Measurements from ENCODE around the gene HCFC1. TPM values are rescaled to one million over a fixed set of nuclear protein-coding genes. Genes with fewer than 3 reads are reported as not detected.

HCFC1 gene
- total and polyA plus RNA-seq, 9 of the 15 experiments (the other 6 are each of a cell fraction or from before 2014, with no cell fraction given) = 2.8 to 133 (median 17.1) TPM

DNA sequence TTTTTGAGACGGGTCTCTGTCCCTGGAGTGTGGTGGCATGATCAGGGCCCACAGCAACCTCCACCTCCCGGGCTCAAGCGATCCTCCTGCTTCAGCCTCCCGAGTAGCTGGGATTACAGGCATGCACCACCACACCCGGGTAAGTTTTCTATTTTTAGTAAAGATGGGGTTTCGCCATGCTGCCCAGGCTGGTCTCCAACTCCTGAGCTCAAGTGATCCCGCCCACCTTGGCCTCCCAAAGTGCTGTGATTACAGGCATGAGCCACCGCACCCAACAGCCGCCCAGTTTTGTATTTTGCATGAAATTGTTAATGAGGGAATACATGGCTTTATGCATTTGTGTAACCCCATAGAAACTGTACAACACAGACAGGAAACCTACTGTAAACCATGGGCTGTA is 42.8 kb downstream of the HCFC1 start (continued):
- TF ChIP-seq, protein P1, sequence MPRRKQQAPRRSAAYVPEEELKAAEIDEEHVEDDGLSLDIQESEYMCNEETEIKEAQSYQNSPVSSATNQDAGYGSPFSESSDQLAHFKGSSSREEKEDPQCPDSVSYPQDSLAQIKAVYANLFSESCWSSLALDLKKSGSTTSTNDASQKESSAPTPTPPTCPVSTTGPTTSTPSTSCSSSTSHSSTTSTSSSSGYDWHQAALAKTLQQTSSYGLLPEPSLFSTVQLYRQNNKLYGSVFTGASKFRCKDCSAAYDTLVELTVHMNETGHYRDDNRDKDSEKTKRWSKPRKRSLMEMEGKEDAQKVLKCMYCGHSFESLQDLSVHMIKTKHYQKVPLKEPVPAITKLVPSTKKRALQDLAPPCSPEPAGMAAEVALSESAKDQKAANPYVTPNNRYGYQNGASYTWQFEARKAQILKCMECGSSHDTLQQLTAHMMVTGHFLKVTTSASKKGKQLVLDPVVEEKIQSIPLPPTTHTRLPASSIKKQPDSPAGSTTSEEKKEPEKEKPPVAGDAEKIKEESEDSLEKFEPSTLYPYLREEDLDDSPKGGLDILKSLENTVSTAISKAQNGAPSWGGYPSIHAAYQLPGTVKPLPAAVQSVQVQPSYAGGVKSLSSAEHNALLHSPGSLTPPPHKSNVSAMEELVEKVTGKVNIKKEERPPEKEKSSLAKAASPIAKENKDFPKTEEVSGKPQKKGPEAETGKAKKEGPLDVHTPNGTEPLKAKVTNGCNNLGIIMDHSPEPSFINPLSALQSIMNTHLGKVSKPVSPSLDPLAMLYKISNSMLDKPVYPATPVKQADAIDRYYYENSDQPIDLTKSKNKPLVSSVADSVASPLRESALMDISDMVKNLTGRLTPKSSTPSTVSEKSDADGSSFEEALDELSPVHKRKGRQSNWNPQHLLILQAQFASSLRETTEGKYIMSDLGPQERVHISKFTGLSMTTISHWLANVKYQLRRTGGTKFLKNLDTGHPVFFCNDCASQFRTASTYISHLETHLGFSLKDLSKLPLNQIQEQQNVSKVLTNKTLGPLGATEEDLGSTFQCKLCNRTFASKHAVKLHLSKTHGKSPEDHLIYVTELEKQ (CRISPR knock-in tag; IDR thresholded peaks at IDR 0.05) = no peak
- TF ChIP-seq, protein P2, sequence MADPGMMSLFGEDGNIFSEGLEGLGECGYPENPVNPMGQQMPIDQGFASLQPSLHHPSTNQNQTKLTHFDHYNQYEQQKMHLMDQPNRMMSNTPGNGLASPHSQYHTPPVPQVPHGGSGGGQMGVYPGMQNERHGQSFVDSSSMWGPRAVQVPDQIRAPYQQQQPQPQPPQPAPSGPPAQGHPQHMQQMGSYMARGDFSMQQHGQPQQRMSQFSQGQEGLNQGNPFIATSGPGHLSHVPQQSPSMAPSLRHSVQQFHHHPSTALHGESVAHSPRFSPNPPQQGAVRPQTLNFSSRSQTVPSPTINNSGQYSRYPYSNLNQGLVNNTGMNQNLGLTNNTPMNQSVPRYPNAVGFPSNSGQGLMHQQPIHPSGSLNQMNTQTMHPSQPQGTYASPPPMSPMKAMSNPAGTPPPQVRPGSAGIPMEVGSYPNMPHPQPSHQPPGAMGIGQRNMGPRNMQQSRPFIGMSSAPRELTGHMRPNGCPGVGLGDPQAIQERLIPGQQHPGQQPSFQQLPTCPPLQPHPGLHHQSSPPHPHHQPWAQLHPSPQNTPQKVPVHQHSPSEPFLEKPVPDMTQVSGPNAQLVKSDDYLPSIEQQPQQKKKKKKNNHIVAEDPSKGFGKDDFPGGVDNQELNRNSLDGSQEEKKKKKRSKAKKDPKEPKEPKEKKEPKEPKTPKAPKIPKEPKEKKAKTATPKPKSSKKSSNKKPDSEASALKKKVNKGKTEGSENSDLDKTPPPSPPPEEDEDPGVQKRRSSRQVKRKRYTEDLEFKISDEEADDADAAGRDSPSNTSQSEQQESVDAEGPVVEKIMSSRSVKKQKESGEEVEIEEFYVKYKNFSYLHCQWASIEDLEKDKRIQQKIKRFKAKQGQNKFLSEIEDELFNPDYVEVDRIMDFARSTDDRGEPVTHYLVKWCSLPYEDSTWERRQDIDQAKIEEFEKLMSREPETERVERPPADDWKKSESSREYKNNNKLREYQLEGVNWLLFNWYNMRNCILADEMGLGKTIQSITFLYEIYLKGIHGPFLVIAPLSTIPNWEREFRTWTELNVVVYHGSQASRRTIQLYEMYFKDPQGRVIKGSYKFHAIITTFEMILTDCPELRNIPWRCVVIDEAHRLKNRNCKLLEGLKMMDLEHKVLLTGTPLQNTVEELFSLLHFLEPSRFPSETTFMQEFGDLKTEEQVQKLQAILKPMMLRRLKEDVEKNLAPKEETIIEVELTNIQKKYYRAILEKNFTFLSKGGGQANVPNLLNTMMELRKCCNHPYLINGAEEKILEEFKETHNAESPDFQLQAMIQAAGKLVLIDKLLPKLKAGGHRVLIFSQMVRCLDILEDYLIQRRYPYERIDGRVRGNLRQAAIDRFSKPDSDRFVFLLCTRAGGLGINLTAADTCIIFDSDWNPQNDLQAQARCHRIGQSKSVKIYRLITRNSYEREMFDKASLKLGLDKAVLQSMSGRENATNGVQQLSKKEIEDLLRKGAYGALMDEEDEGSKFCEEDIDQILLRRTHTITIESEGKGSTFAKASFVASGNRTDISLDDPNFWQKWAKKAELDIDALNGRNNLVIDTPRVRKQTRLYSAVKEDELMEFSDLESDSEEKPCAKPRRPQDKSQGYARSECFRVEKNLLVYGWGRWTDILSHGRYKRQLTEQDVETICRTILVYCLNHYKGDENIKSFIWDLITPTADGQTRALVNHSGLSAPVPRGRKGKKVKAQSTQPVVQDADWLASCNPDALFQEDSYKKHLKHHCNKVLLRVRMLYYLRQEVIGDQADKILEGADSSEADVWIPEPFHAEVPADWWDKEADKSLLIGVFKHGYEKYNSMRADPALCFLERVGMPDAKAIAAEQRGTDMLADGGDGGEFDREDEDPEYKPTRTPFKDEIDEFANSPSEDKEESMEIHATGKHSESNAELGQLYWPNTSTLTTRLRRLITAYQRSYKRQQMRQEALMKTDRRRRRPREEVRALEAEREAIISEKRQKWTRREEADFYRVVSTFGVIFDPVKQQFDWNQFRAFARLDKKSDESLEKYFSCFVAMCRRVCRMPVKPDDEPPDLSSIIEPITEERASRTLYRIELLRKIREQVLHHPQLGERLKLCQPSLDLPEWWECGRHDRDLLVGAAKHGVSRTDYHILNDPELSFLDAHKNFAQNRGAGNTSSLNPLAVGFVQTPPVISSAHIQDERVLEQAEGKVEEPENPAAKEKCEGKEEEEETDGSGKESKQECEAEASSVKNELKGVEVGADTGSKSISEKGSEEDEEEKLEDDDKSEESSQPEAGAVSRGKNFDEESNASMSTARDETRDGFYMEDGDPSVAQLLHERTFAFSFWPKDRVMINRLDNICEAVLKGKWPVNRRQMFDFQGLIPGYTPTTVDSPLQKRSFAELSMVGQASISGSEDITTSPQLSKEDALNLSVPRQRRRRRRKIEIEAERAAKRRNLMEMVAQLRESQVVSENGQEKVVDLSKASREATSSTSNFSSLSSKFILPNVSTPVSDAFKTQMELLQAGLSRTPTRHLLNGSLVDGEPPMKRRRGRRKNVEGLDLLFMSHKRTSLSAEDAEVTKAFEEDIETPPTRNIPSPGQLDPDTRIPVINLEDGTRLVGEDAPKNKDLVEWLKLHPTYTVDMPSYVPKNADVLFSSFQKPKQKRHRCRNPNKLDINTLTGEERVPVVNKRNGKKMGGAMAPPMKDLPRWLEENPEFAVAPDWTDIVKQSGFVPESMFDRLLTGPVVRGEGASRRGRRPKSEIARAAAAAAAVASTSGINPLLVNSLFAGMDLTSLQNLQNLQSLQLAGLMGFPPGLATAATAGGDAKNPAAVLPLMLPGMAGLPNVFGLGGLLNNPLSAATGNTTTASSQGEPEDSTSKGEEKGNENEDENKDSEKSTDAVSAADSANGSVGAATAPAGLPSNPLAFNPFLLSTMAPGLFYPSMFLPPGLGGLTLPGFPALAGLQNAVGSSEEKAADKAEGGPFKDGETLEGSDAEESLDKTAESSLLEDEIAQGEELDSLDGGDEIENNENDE (IDR thresholded peaks at IDR 0.05; ENCODE audit: low read depth, low read length) = no peak
- no peak for TF ChIP-seq HDAC8 (tag; IDR thresholded peaks at IDR 0.05)
- TF ChIP-seq ZNF668 (CRISPR knock-in tag; IDR thresholded peaks at IDR 0.05) = no peak
- TF ChIP-seq NCOA4 (IDR thresholded peaks at IDR 0.05; ENCODE audit: partially characterized antibody) = no peak
- no peak for TF ChIP-seq TBP (optimal IDR thresholded peaks at IDR 0.05; ENCODE audit: low read depth, low read length)
- no peak for TF ChIP-seq CHCHD3 (CRISPR knock-in tag; IDR thresholded peaks at IDR 0.05)
- TF ChIP-seq MYC (IDR thresholded peaks at IDR 0.05; ENCODE audit: low read depth, low read length) = no peak
- no peak for TF ChIP-seq MYC (CRISPR knock-in tag; IDR thresholded peaks at IDR 0.05; ENCODE audit: borderline replicate concordance, low read depth)
- TF ChIP-seq, protein P3, sequence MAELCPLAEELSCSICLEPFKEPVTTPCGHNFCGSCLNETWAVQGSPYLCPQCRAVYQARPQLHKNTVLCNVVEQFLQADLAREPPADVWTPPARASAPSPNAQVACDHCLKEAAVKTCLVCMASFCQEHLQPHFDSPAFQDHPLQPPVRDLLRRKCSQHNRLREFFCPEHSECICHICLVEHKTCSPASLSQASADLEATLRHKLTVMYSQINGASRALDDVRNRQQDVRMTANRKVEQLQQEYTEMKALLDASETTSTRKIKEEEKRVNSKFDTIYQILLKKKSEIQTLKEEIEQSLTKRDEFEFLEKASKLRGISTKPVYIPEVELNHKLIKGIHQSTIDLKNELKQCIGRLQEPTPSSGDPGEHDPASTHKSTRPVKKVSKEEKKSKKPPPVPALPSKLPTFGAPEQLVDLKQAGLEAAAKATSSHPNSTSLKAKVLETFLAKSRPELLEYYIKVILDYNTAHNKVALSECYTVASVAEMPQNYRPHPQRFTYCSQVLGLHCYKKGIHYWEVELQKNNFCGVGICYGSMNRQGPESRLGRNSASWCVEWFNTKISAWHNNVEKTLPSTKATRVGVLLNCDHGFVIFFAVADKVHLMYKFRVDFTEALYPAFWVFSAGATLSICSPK (IDR thresholded peaks at IDR 0.05; ENCODE audit: borderline replicate concordance) = no peak
- TF ChIP-seq TGIF2 (CRISPR knock-in tag; IDR thresholded peaks at IDR 0.05) = no peak
